Peyer's patch (tissue), 4 donors: ENCODE results near the gene PGS1. TPM values are rescaled to one million over a fixed set of nuclear protein-coding genes. Genes with fewer than 3 reads are reported as not detected.
"Not testable (repeated sequence)": the region's sequence is repeated elsewhere in the genome, so short reads cannot be mapped to it uniquely, and the experiment has no call there.

ENCODE experiments used
- DNase-seq, 3 donors: peaks; one replicate each; pipeline ENCODE4 v3.0.0-alpha.2; 2017 to 2019
- H3K27ac ChIP-seq, 4 donors: fragments of 200-600 bp; sonication (generic); one replicate each; pipeline ENCODE4 v1.5.1; 2016 to 2019
- H3K27me3 ChIP-seq, 2 donors: fragments of 200-600 bp; sonication (generic); one replicate each; pipeline ENCODE4 v1.5.1; 2019
- H3K36me3 ChIP-seq, 3 donors: fragments of 200-600 bp; sonication (generic); one replicate each; pipeline ENCODE4 v1.5.1; 2016 to 2019
- H3K4me1 ChIP-seq, 4 donors: fragments of 200-600 bp; sonication (generic); one replicate each; pipeline ENCODE4 v1.5.1; 2016 to 2019
- H3K4me3 ChIP-seq, 4 donors: fragments of 200-600 bp; sonication (generic); 1 replicate in 3 of 4; 2 replicates in 1 of 4; pipeline ENCODE4 v1.5.1; 2016 to 2019; ENCODE audit warnings: mild to moderate bottlenecking in 1 of 4
- H3K9me3 ChIP-seq, 4 donors: fragments of 200-600 bp; sonication (generic); one replicate each; pipeline ENCODE4 v1.5.1; 2016 to 2019; ENCODE audit warnings: mild to moderate bottlenecking in 1 of 4
- CTCF ChIP-seq, 6 experiments: fragments of 450-650 bp in 4 of 6; fragments of 200-600 bp in 2 of 6; sonication (generic) in 1 of 6; IDR thresholded peaks; one replicate each; pipeline ENCODE4 v1.5.1; 2017 to 2019; ENCODE audit warnings: antibody characterized with exemption in 6 of 6, mild to moderate bottlenecking in 3 of 6, moderate library complexity in 1 of 6
- POLR2A ChIP-seq, 2 donors: fragments of 450-650 bp; IDR thresholded peaks; one replicate each; pipeline ENCODE4 v1.5.1; 2017; ENCODE audit warnings: antibody characterized with exemption in 2 of 2, mild to moderate bottlenecking in 2 of 2, moderate library complexity in 2 of 2
- total RNA-seq, 4 donors: library from RNA; depleted of rRNA; stranded (reverse); fragments of >200 nt; gene quantifications; one replicate each; pipeline ENCODE4 v1.1.0, GENCODE V29; 2016

PGS1 gene
- total RNA-seq, result 100 to 1,000 TPM in 3 of 4 donors, 10 to 100 TPM in 1; 32.4 to 149 (median 116) TPM

GRCh38 chr17:78378225-78379130 is at the start of gene PGS1:
TSS of gene PGS1 (plus strand) at chr17:78378649. CDS start at chr17:78378666, 17 bp downstream.
- no peaks in the 10 kb centered on the region for H3K36me3 ChIP-seq
- no peak for TF ChIP-seq CTCF (IDR thresholded peaks at IDR 0.05)
- TF ChIP-seq POLR2A (IDR thresholded peaks at IDR 0.05), result peak; percentile 69 to 80
- no peaks in the 10 kb centered on the region for H3K9me3 ChIP-seq
- H3K27me3 ChIP-seq, result no peaks in the 10 kb centered on the region
- H3K4me3 ChIP-seq, result peak within 1 kb of the TSS; percentile 79 to 98 (median 95)
- peak; percentile 80 to 91 (median 87) for DNase-seq
- H3K27ac ChIP-seq, result peak within 1 kb of the TSS; percentile 80 to 94 (median 90)
- peaks cover 8 to 45% (median 15%) of the 10 kb centered on the region in 4 donors for H3K4me1 ChIP-seq

DNA sequence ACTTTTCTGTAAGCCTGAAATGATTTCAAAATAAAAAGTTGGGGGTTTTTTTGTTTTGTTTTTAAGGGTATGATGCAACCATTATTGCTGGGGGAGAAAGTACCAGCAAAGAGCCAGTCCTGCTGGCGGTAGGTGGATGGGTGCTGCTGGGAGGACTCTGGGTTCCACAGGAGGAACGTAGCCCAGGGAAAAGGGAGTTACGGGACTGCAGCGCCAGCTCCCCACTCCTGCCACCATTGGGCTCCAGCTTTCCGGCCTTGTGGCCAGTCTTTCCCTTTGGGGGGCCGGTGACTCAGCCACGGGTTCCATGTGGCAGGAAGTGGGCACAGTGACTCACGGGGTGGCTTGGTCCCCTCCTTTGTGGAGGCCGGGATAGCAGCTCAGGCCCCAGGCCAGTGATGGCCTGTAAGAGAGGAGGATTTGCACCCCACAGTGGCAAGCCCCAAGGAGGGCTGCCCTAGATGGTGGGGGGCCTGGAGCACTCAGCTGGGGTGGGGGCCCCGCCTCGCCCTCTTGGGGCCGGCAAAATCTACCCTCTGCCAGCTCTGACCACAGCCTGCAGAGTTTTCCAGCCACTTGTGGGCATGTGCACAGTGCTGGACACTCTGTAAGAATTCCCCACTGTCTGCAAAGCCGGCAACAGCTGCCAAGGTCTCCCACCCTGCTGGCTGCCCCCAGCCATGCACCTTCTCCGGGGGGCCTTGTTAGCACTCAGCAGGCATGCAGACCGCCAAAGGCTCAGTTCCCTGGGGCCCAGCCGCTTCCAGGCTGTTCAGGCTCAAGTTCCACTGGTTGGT is 49.0 kb upstream of the PGS1 start:
- no peaks in the 10 kb centered on the region for H3K27me3 ChIP-seq
- TF ChIP-seq CTCF (IDR thresholded peaks at IDR 0.05) (no peak), POLR2A (IDR thresholded peaks at IDR 0.05) (no peak)
- H3K4me1 ChIP-seq, result peaks cover 0 to 11% (median 4%) of the 10 kb centered on the region in 4 donors
- no peaks in the 10 kb centered on the region for H3K36me3 ChIP-seq
- DNase-seq, result no peak
- H3K9me3 ChIP-seq, result no peaks in the 10 kb centered on the region
- no peak overlapping the region for H3K4me3 ChIP-seq
- H3K27ac ChIP-seq, result peak overlapping the region in 1 of 4 donors; percentile 42

GRCh38 chr17:78330570-78331224 is 47.8 kb upstream of the PGS1 start:
- TF ChIP-seq POLR2A (IDR thresholded peaks at IDR 0.05) (no peak), CTCF (IDR thresholded peaks at IDR 0.05) (no peak)
- Histone ChIP-seq H3K4me3 (no peak overlapping the region), H3K27me3 (no peaks in the 10 kb centered on the region), H3K4me1 (peaks cover 0 to 5% (median 0%) of the 10 kb centered on the region in 4 donors), H3K27ac (peak overlapping the region in 1 of 4 donors; percentile 1), H3K9me3 (no peaks in the 10 kb centered on the region), H3K36me3 (no peaks in the 10 kb centered on the region)
- DNase-seq, result no peak

DNA sequence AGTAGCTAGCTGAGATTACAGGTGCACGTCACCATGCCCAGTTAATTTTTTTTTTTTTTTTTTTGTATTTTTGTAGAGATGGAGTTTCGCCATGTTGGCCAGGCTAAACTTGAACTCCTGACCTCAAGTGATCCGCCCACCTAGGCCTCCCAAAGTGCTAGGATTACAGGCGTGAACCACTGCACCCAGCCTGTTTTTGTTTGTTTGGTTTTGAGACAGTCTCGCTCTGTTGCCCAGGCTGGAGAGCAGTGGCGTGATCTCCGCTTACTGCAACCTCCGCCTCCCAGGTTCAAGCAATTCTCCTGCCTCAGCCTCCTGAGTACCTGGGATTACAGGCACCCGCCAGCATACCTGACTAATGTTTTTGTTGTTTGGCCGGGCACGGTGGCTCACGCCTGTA is 47.1 kb upstream of the PGS1 start:
- H3K9me3 ChIP-seq, H3K27ac ChIP-seq, DNase-seq, H3K27me3 ChIP-seq, H3K4me3 ChIP-seq, H3K4me1 ChIP-seq, H3K36me3 ChIP-seq: not testable (repeated sequence)

DNA sequence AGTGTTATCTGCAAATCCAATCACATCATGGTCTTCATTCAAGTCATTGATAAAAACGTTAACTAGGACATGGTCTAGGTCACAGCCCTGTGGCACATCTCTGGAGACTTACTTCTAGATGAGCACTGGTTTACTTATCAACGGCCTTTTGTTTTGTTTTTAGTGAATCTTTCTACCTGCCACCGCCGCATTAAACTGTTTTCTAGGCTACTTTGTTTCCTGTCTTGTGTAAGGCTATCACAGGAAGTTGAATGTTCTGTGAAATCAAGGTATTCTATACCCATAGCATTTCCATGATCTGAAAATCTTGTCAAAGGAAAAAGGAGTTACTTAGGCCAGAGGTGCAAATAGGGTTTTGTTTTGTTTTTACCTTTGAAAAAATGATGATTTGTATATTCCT is 45.5 kb upstream of the PGS1 start:
- no peak for DNase-seq
- TF ChIP-seq POLR2A (IDR thresholded peaks at IDR 0.05) (no peak), CTCF (IDR thresholded peaks at IDR 0.05) (no peak)
- Histone ChIP-seq H3K27ac (no peak overlapping the region), H3K27me3 (no peaks in the 10 kb centered on the region), H3K9me3 (no peaks in the 10 kb centered on the region), H3K4me3 (no peak overlapping the region), H3K36me3 (no peaks in the 10 kb centered on the region), H3K4me1 (peaks cover 0 to 8% (median 3%) of the 10 kb centered on the region in 4 donors)
